Measurements from ENCODE around the gene SNTG2. TPM values are rescaled to one million over a fixed set of nuclear protein-coding genes. Genes with fewer than 3 reads are reported as not detected.

The SNTG2 gene
- total RNA-seq, 1 experiment from 2014 or later = 20.5 TPM

DNA sequence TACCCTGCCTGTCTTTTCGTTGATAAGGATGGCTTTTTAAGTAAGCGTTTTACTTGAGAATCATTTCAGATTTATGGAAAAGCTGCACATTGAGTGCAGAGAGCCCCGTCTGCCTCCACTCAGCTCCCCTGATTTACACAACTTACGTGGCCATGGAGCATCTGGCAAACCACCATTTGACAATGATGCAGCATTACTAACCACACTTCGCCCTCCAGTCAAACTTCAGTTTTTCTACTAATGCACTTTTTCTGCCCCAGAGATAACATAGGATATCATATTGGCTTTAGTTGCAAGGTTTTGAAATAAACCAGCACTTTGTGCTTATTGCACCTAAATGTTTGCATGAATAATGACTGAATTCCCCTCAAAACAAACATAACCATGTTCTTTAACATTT is 297.5 kb downstream of the SNTG2 start:
- Mint-ChIP-seq H3K36me3 (no peaks in the 10 kb centered on the region; the same call in 1 of the 2 replicates), H3K9me3 (no peaks in the 10 kb centered on the region), H3K27ac (no peak overlapping the region), H3K4me3 (no peak overlapping the region), H3K27me3 (ENCODE audit: low read depth) (no peaks in the 10 kb centered on the region), H3K4me1 (peaks cover 3% of the 10 kb centered on the region; the same call in 1 of the 2 replicates)
- ChIA-PET POLR2A (interaction anchor here (0.6 kb wide), 1 partner anchor 160 kb away, joined by 3 read pairs; no protein-coding TSS in a partner anchor), CTCF (no interaction called here)
- no peak for DNase-seq (ENCODE audit: low spot score)
- TF ChIP-seq, protein P1, sequence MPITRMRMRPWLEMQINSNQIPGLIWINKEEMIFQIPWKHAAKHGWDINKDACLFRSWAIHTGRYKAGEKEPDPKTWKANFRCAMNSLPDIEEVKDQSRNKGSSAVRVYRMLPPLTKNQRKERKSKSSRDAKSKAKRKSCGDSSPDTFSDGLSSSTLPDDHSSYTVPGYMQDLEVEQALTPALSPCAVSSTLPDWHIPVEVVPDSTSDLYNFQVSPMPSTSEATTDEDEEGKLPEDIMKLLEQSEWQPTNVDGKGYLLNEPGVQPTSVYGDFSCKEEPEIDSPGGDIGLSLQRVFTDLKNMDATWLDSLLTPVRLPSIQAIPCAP (CRISPR knock-in tag; IDR thresholded peaks at IDR 0.05) = no peak
- TF ChIP-seq ESRRA (CRISPR knock-in tag; IDR thresholded peaks at IDR 0.05; ENCODE audit: borderline replicate concordance) (no peak), NR2C2 (CRISPR knock-in tag; IDR thresholded peaks at IDR 0.05) (no peak), TP53 (CRISPR knock-in tag; IDR thresholded peaks at IDR 0.05) (no peak), MYBL2 (CRISPR knock-in tag; IDR thresholded peaks at IDR 0.05) (no peak), EMX1 (CRISPR knock-in tag; IDR thresholded peaks at IDR 0.05) (no peak), ETV6 (CRISPR knock-in tag; IDR thresholded peaks at IDR 0.05) (no peak), ZNF423 (CRISPR knock-in tag; IDR thresholded peaks at IDR 0.05) (no peak)
- TF ChIP-seq, protein P2, sequence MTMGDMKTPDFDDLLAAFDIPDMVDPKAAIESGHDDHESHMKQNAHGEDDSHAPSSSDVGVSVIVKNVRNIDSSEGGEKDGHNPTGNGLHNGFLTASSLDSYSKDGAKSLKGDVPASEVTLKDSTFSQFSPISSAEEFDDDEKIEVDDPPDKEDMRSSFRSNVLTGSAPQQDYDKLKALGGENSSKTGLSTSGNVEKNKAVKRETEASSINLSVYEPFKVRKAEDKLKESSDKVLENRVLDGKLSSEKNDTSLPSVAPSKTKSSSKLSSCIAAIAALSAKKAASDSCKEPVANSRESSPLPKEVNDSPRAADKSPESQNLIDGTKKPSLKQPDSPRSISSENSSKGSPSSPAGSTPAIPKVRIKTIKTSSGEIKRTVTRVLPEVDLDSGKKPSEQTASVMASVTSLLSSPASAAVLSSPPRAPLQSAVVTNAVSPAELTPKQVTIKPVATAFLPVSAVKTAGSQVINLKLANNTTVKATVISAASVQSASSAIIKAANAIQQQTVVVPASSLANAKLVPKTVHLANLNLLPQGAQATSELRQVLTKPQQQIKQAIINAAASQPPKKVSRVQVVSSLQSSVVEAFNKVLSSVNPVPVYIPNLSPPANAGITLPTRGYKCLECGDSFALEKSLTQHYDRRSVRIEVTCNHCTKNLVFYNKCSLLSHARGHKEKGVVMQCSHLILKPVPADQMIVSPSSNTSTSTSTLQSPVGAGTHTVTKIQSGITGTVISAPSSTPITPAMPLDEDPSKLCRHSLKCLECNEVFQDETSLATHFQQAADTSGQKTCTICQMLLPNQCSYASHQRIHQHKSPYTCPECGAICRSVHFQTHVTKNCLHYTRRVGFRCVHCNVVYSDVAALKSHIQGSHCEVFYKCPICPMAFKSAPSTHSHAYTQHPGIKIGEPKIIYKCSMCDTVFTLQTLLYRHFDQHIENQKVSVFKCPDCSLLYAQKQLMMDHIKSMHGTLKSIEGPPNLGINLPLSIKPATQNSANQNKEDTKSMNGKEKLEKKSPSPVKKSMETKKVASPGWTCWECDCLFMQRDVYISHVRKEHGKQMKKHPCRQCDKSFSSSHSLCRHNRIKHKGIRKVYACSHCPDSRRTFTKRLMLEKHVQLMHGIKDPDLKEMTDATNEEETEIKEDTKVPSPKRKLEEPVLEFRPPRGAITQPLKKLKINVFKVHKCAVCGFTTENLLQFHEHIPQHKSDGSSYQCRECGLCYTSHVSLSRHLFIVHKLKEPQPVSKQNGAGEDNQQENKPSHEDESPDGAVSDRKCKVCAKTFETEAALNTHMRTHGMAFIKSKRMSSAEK (CRISPR knock-in tag; IDR thresholded peaks at IDR 0.05; ENCODE audit: borderline replicate concordance) = no peak
- TF ChIP-seq, protein P3, sequence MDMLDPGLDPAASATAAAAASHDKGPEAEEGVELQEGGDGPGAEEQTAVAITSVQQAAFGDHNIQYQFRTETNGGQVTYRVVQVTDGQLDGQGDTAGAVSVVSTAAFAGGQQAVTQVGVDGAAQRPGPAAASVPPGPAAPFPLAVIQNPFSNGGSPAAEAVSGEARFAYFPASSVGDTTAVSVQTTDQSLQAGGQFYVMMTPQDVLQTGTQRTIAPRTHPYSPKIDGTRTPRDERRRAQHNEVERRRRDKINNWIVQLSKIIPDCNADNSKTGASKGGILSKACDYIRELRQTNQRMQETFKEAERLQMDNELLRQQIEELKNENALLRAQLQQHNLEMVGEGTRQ (CRISPR knock-in tag; IDR thresholded peaks at IDR 0.05) = no peak
- TF ChIP-seq, protein P4, sequence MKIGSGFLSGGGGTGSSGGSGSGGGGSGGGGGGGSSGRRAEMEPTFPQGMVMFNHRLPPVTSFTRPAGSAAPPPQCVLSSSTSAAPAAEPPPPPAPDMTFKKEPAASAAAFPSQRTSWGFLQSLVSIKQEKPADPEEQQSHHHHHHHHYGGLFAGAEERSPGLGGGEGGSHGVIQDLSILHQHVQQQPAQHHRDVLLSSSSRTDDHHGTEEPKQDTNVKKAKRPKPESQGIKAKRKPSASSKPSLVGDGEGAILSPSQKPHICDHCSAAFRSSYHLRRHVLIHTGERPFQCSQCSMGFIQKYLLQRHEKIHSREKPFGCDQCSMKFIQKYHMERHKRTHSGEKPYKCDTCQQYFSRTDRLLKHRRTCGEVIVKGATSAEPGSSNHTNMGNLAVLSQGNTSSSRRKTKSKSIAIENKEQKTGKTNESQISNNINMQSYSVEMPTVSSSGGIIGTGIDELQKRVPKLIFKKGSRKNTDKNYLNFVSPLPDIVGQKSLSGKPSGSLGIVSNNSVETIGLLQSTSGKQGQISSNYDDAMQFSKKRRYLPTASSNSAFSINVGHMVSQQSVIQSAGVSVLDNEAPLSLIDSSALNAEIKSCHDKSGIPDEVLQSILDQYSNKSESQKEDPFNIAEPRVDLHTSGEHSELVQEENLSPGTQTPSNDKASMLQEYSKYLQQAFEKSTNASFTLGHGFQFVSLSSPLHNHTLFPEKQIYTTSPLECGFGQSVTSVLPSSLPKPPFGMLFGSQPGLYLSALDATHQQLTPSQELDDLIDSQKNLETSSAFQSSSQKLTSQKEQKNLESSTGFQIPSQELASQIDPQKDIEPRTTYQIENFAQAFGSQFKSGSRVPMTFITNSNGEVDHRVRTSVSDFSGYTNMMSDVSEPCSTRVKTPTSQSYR (CRISPR knock-in tag; IDR thresholded peaks at IDR 0.05) = no peak
- TF ChIP-seq, protein P5, sequence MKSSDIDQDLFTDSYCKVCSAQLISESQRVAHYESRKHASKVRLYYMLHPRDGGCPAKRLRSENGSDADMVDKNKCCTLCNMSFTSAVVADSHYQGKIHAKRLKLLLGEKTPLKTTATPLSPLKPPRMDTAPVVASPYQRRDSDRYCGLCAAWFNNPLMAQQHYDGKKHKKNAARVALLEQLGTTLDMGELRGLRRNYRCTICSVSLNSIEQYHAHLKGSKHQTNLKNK (CRISPR knock-in tag; IDR thresholded peaks at IDR 0.05) = no peak
- TF ChIP-seq, protein P6, sequence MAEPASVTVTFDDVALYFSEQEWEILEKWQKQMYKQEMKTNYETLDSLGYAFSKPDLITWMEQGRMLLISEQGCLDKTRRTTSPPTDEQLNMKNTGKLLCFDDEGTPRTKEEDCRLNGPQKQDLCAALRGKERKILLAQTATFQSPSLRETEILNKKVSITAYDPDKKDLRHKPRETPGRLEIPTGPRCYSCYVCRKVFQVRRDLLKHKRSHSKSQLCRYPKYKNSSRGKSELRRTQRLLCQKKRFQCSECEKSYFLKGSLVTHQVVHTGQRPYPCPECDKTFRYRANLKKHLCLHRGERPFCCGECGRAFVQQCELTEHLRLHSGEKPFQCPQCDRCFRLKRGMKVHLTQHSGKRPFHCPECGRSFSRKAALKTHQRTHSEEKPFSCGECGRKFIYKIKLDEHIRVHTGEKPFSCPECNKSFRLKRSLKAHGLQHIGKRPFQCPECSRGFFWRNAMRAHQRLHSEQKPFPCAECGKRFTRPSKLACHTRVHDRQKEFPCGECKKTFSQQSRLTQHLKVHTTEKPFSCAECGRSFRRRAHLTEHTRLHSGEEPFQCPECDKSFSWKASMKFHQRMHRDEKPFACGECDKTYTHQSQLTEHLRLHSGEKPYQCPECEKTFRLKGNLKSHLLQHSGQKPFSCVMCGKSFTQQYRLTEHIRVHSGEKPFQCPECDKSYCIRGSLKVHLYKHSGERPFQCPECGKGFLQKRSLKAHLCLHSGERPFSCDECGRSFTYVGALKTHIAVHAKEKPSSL (CRISPR knock-in tag; conservative IDR thresholded peaks at IDR 0.05) = no peak
- ATAC-seq = no peak
